ENCODE data around the gene ALPK3.

Gene ALPK3

GRCh38 chr15:84823282-84823878, 6.2 kb downstream of the ALPK3 start:
- DNase-seq (ENCODE audit: low read depth) = no peak

GRCh38 chr15:84824260-84825007, 7.3 kb downstream of the ALPK3 start:
- no peak for DNase-seq (ENCODE audit: low read depth)

- DNase-seq (ENCODE audit: low read depth) = no peak
These were observed 9.2 kb downstream of the ALPK3 start for GRCh38 chr15:84826369-84826823.

GRCh38 chr15:84827246-84827645, 10.1 kb downstream of the ALPK3 start:
- no peak for DNase-seq (ENCODE audit: low read depth)

GRCh38 chr15:84828086-84828908, 11.1 kb downstream of the ALPK3 start:
- no peak for DNase-seq (ENCODE audit: low read depth)

GRCh38 chr15:84829428-84829827, 12.3 kb downstream of the ALPK3 start:
- DNase-seq (ENCODE audit: low read depth) = no peak

GRCh38 chr15:84830036-84830435, 12.9 kb downstream of the ALPK3 start:
- DNase-seq (ENCODE audit: low read depth) = no peak

GRCh38 chr15:84831028-84831427, 13.9 kb downstream of the ALPK3 start:
- DNase-seq (ENCODE audit: low read depth) = no peak

GRCh38 chr15:84831613-84832012, 14.5 kb downstream of the ALPK3 start:
- no peak for DNase-seq (ENCODE audit: low read depth)

- DNase-seq (ENCODE audit: low read depth) = no peak
These were observed 15.4 kb downstream of the ALPK3 start for GRCh38 chr15:84832448-84833040.

- no peak for DNase-seq (ENCODE audit: low read depth)
These were observed 16.5 kb downstream of the ALPK3 start for GRCh38 chr15:84833447-84834228.

GRCh38 chr15:84834229-84834955, 17.2 kb downstream of the ALPK3 start:
- no peak for DNase-seq (ENCODE audit: low read depth)

- no peak for DNase-seq (ENCODE audit: low read depth)
These were observed 17.8 kb downstream of the ALPK3 start for GRCh38 chr15:84834969-84835368.

GRCh38 chr15:84835661-84836337, 18.6 kb downstream of the ALPK3 start:
- no peak for DNase-seq (ENCODE audit: low read depth)

GRCh38 chr15:84836844-84837243, 19.7 kb downstream of the ALPK3 start:
- no peak for DNase-seq (ENCODE audit: low read depth)

- no peak for DNase-seq (ENCODE audit: low read depth)
These were observed 22.6 kb downstream of the ALPK3 start for GRCh38 chr15:84839714-84840113.

GRCh38 chr15:84840255-84840654, 23.1 kb downstream of the ALPK3 start:
- DNase-seq (ENCODE audit: low read depth) = no peak

GRCh38 chr15:84840741-84841429, 23.7 kb downstream of the ALPK3 start:
- DNase-seq (ENCODE audit: low read depth) = no peak

GRCh38 chr15:84842781-84843180, 25.6 kb downstream of the ALPK3 start:
- DNase-seq (ENCODE audit: low read depth) = no peak

- no peak for DNase-seq (ENCODE audit: low read depth)
These were observed 27.8 kb downstream of the ALPK3 start for GRCh38 chr15:84844964-84845363.

All from HS-5 (cell line).